ENCODE measurements around the gene CTAG2. TPM values are rescaled to one million over a fixed set of nuclear protein-coding genes. Genes with fewer than 3 reads are reported as not detected.

CTAG2 gene
- total RNA-seq = not detected in 2 replicates

GRCh38 chrX:154653413-154653812 is at the start of gene CTAG2:
CTAG2 (minus strand) TSS chrX:154653579; CDS start chrX:154653515, 64 bp downstream.

DNA sequence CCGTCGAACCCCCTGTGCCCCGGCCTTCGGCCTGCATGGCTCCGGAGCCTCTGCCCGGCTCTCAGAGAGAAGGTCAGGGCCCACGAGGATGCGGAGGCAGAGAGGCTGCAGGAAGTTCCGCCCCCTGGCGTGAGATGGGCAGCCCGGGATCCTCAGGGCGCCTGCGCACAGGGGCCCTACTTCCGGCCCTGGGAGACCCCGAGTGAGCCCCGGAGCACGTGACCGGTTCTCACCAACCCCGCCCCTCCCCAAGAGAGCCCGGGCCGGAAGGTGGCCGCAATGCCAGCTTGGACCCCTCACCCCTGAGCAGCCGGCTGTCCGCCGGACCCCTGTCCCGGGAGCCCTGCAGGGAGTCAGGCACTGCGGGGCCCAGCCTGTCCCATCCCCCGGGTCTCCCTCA is 34.2 kb downstream of the CTAG2 start, which contains the start of gene CTAG1B:
Gene CTAG1B, minus strand, starts transcription at position 101 of the 400 bp plus-strand sequence. Its CDS starts 64 bp downstream, at position 37.

Other genes starting within 250 kb of the CTAG2 start
- gene DNASE1L1, start 244.3 kb downstream of the CTAG2 start, total RNA-seq = 78.9 and 88.2 TPM in 2 replicates
- 11.6 and 12.4 TPM in 2 replicates for gene TAFAZZIN, start 242.0 kb downstream of the CTAG2 start, total RNA-seq
- gene ATP6AP1, start 224.9 kb downstream of the CTAG2 start, total RNA-seq = 78.6 and 82.4 TPM in 2 replicates
- gene GDI1, start 216.4 kb downstream of the CTAG2 start, total RNA-seq = 38.3 and 56.6 TPM in 2 replicates
- gene FAM50A, start 209.4 kb downstream of the CTAG2 start, total RNA-seq = 49.4 and 56.8 TPM in 2 replicates
- 3.3 and 4.1 TPM in 2 replicates for gene PLXNA3, start 195.3 kb downstream of the CTAG2 start, total RNA-seq
- gene LAGE3, start 174.3 kb downstream of the CTAG2 start, total RNA-seq = 12.8 and 16.3 TPM in 2 replicates
- 29.1 and 32.6 TPM in 2 replicates for gene UBL4A, start 167.0 kb downstream of the CTAG2 start, total RNA-seq
- 9.0 and 12.9 TPM in 2 replicates for gene SLC10A3, start 162.9 kb downstream of the CTAG2 start, total RNA-seq
- gene FAM3A, start 137.3 kb downstream of the CTAG2 start, total RNA-seq = 15.6 and 20.3 TPM in 2 replicates
- 22.3 and 22.5 TPM in 2 replicates for gene G6PD, start 106.7 kb downstream of the CTAG2 start, total RNA-seq
- gene IKBKG, start 106.0 kb downstream of the CTAG2 start, total RNA-seq = 9.5 and 12.7 TPM in 2 replicates
- gene CTAG1A, start 68.4 kb downstream of the CTAG2 start, total RNA-seq = not detected in 2 replicates
- gene CTAG1B, start 34.3 kb downstream of the CTAG2 start, total RNA-seq = not detected in 2 replicates
- gene GAB3, start 97.5 kb upstream of the CTAG2 start, total RNA-seq = 12.0 and 14.4 TPM in 2 replicates
- gene DKC1, start 109.3 kb upstream of the CTAG2 start, total RNA-seq = 36.4 and 53.7 TPM in 2 replicates
- 25.3 and 26.8 TPM in 2 replicates for gene MPP1, start 151.9 kb upstream of the CTAG2 start, total RNA-seq
- not detected in 2 replicates for gene SMIM9, start 181.1 kb upstream of the CTAG2 start, total RNA-seq
- 1.7 and 2.1 TPM in 2 replicates for gene F8A1, start 232.8 kb upstream of the CTAG2 start, total RNA-seq

Data from dermis lymphatic vessel endothelial cell (primary cell).